WI38 (cell line): ENCODE data around the gene PSMB11.
A peak's percentile ranks its signal among the peaks of the same experiment; 100 is the strongest.
"Not testable (repeated sequence)": the region's sequence is repeated elsewhere in the genome, so short reads cannot be mapped to it uniquely, and the experiment has no call there.

Experiments used
- H3K4me3 ChIP-seq: 2 replicates; pipeline ENCODE4 v1.5.1; 2011; ENCODE audit warnings: low read depth, mild to moderate bottlenecking, control low read depth, low read length
- CTCF ChIP-seq: IDR thresholded peaks from 2 replicates; pipeline ENCODE4 v1.5.1; 2012; ENCODE audit warnings: low read depth, mild to moderate bottlenecking, control low read depth, low read length

Gene PSMB11

GRCh38 chr14:23008831-23009230 is 33.2 kb upstream of the PSMB11 start:
- H3K4me3 ChIP-seq = no peak overlapping the region
- TF ChIP-seq CTCF = no peak

GRCh38 chr14:23009483-23009938 is 32.5 kb upstream of the PSMB11 start:
- H3K4me3 ChIP-seq = peak overlapping the region; percentile 58
- no peak for TF ChIP-seq CTCF

- H3K4me3 ChIP-seq = peak within 1 kb of the TSS; percentile 58
- TF ChIP-seq CTCF = no peak
These were observed 31.9 kb upstream of the PSMB11 start, which contains the start of gene C14orf93 for GRCh38 chr14:23009939-23010726. C14orf93 (minus strand) TSS chr14:23010143; CDS start chr14:22999023, 11,120 bp downstream.

DNA sequence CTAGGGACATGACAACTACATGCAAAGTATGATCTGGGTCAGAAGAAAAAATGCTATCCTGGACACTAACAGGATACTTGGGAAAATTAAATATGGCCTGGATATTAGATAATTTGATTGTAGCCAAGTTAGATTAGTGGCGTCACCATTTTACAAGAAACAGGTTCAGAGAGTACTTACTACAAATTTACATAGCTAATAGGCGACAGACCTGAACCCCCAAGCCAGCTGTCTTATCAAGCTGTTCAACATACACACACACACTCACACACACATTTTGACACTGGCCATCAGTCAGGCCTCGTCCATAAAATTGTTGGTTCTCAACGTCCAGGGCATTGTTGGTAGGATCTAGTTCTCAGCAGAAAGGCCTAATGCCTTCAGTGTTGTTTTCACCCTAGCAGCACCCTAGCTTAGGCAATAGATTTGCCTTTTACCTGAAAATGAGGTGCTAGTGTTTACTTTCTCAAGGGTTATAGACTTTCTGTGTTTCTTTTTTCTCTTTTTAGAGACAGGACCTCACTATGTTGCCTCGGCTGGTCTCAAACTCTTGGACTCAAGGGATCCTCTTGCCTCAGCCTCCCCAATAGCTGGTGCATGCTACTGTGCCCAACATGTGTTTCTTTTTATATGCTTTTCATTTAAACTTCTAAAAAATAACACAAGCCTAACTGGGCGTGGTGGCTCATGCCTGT is 28.8 kb upstream of the PSMB11 start:
- no peak for TF ChIP-seq CTCF
- H3K4me3 ChIP-seq = no peak overlapping the region

- H3K4me3 ChIP-seq = not testable (repeated sequence)
These were observed 28.3 kb upstream of the PSMB11 start for GRCh38 chr14:23013749-23014054.

- H3K4me3 ChIP-seq = no peak overlapping the region
- no peak for TF ChIP-seq CTCF
These were observed 26.4 kb upstream of the PSMB11 start for GRCh38 chr14:23015618-23016017.

DNA sequence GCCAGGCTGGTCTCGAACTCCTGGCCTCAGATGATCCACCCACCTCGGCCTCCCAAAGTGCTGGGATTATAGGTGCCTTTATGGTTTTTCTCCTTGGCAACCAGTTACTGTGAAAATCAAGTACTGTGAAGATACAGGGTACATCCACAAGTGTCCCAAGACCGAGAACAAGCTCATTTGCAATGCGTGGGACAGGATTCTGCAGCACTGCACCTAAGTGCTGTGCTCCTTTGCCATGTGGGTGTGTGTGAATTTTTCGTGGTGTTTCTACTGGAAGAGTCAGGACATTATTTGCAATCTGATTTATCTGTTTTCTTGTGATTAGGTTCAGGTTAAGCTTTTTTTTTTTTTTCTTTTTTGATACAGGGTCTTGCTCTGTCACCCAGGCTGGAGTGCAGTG is 24.9 kb upstream of the PSMB11 start:
- TF ChIP-seq CTCF = no peak
- H3K4me3 ChIP-seq = no peak overlapping the region

GRCh38 chr14:23018107-23018506 is 23.9 kb upstream of the PSMB11 start:
- H3K4me3 ChIP-seq = no peak overlapping the region
- TF ChIP-seq CTCF = no peak
